Measurements from ENCODE around the gene PIGS.

Gene PIGS

DNA sequence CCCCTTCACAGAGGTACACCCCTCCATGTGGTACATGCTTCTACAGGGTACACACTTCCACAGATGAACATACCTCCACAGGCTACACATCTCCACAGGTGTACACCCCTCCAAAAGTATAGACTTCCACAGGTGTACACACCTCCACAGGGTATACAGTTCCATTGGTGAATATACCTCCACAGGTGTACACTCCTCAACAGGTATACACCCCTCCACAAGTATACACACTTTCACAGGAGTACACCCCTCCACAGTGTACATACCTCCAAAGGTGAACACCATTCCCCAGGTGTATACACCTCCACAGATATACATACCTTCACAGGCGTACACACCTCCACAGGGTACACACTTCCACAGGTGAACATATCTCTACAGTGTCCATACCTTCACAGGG is 55.8 kb downstream of the PIGS start:
- no peaks in the 10 kb centered on the region for H3K9me3 ChIP-seq (replicated peaks; ENCODE audit: low read length)
- H3K4me2 ChIP-seq (ENCODE audit: low read length), result no peak overlapping the region
- peaks cover 45% of the 10 kb centered on the region for H3K27me3 ChIP-seq (ENCODE audit: control insufficient read depth, insufficient read depth, low read length)
- no peaks in the 10 kb centered on the region for H3K4me1 ChIP-seq (ENCODE audit: control insufficient read depth, insufficient read depth, low read length)
- no peak overlapping the region for H3K4me3 ChIP-seq (ENCODE audit: low read length)
- H3K36me3 ChIP-seq (ENCODE audit: insufficient read depth, low read length), result no peaks in the 10 kb centered on the region
- no peak overlapping the region for H3K9ac ChIP-seq (ENCODE audit: low read depth, low read length)

DNA sequence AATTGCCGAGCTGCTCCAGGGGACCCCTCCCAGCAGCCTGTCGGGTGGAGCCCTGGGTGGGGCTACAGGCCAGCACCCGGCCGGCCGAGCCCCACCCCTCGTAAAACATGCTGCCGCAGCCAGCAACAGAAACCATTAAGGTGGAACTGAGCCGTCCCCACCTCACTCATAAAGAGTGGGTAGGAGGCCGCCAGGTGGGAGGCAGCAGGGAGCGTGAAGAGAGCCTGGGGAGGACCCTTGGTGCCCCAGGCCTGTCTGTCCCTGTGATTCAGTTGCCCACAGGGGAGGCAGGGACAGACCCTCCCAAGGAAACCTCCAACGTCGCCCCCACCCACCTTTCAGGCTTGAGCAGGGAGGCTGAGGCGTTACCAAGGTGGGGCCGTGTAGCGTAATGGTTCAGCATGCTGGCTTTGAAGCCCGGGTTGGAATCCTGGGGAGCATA is 56.7 kb downstream of the PIGS start:
- Histone ChIP-seq H3K4me2 (ENCODE audit: low read length) (no peak overlapping the region), H3K4me1 (ENCODE audit: control insufficient read depth, insufficient read depth, low read length) (no peaks in the 10 kb centered on the region), H3K9ac (ENCODE audit: low read depth, low read length) (no peak overlapping the region), H3K9me3 (replicated peaks; ENCODE audit: low read length) (no peaks in the 10 kb centered on the region), H3K36me3 (ENCODE audit: insufficient read depth, low read length) (no peaks in the 10 kb centered on the region), H3K27me3 (ENCODE audit: control insufficient read depth, insufficient read depth, low read length) (peaks cover 49% of the 10 kb centered on the region), H3K4me3 (ENCODE audit: low read length) (no peak overlapping the region)

GRCh38 chr17:28513476-28513875 is 57.8 kb downstream of the PIGS start:
- no peak overlapping the region for H3K4me3 ChIP-seq (ENCODE audit: low read length)
- H3K4me2 ChIP-seq (ENCODE audit: low read length), result no peak overlapping the region
- peaks cover 57% of the 10 kb centered on the region for H3K27me3 ChIP-seq (ENCODE audit: control insufficient read depth, insufficient read depth, low read length)
- no peak overlapping the region for H3K9ac ChIP-seq (ENCODE audit: low read depth, low read length)
- H3K36me3 ChIP-seq (ENCODE audit: insufficient read depth, low read length), result no peaks in the 10 kb centered on the region
- H3K9me3 ChIP-seq (replicated peaks; ENCODE audit: low read length), result no peaks in the 10 kb centered on the region
- no peaks in the 10 kb centered on the region for H3K4me1 ChIP-seq (ENCODE audit: control insufficient read depth, insufficient read depth, low read length)

DNA sequence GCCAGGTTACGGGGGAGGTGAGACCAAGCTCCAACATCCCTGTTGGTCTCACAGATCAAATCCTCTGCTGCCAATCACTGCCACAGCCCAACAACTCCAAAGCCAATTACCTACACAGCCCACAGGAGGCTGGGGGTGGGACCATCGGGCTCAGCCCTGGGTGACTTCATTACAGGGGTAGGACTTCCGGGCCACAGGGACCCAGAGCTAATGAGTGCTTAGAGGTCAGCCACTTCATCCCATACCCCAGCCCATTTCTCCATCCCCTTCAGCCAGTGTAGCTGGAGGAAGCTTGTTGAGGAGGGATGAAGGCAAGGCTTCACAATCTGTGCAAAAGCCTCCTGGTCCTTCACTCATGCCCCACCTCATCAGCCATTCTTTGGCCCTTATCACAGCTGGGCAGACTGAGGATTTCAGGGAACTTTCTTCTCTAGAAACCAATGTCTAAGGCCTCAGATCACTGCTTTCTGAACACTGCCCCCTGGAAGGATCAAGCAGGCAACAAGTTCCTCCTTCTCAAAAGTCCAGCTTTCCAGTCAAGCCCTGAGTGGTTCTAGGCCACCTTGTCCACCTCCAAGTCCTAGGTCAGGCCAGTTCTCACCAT is 59.4 kb downstream of the PIGS start:
- Histone ChIP-seq H3K9ac (ENCODE audit: low read depth, low read length) (no peak overlapping the region), H3K27me3 (ENCODE audit: control insufficient read depth, insufficient read depth, low read length) (peaks cover 71% of the 10 kb centered on the region), H3K4me2 (ENCODE audit: low read length) (no peak overlapping the region), H3K9me3 (replicated peaks; ENCODE audit: low read length) (no peaks in the 10 kb centered on the region), H3K4me3 (ENCODE audit: low read length) (no peak overlapping the region), H3K4me1 (ENCODE audit: control insufficient read depth, insufficient read depth, low read length) (no peaks in the 10 kb centered on the region), H3K36me3 (ENCODE audit: insufficient read depth, low read length) (no peaks in the 10 kb centered on the region)

- no peak overlapping the region for H3K4me2 ChIP-seq (ENCODE audit: low read length)
- H3K9ac ChIP-seq (ENCODE audit: low read depth, low read length), result no peak overlapping the region
- peaks cover 88% of the 10 kb centered on the region for H3K27me3 ChIP-seq (ENCODE audit: control insufficient read depth, insufficient read depth, low read length)
- no peaks in the 10 kb centered on the region for H3K9me3 ChIP-seq (replicated peaks; ENCODE audit: low read length)
- no peaks in the 10 kb centered on the region for H3K36me3 ChIP-seq (ENCODE audit: insufficient read depth, low read length)
- H3K4me3 ChIP-seq (ENCODE audit: low read length), result no peak overlapping the region
- H3K4me1 ChIP-seq (ENCODE audit: control insufficient read depth, insufficient read depth, low read length), result no peaks in the 10 kb centered on the region
These were observed 61.5 kb downstream of the PIGS start for GRCh38 chr17:28509789-28510188.

GRCh38 chr17:28508211-28508724 is 63.1 kb downstream of the PIGS start:
- H3K36me3 ChIP-seq (ENCODE audit: insufficient read depth, low read length), result no peaks in the 10 kb centered on the region
- H3K9ac ChIP-seq (ENCODE audit: low read depth, low read length), result no peak overlapping the region
- no peak overlapping the region for H3K4me3 ChIP-seq (ENCODE audit: low read length)
- H3K4me1 ChIP-seq (ENCODE audit: control insufficient read depth, insufficient read depth, low read length), result no peaks in the 10 kb centered on the region
- no peak overlapping the region for H3K4me2 ChIP-seq (ENCODE audit: low read length)
- H3K27me3 ChIP-seq (ENCODE audit: control insufficient read depth, insufficient read depth, low read length), result peaks cover 86% of the 10 kb centered on the region
- H3K9me3 ChIP-seq (replicated peaks; ENCODE audit: low read length), result no peaks in the 10 kb centered on the region

GRCh38 chr17:28507567-28508203 is 63.6 kb downstream of the PIGS start:
- H3K9me3 ChIP-seq (replicated peaks; ENCODE audit: low read length), result no peaks in the 10 kb centered on the region
- no peak overlapping the region for H3K9ac ChIP-seq (ENCODE audit: low read depth, low read length)
- no peak overlapping the region for H3K4me2 ChIP-seq (ENCODE audit: low read length)
- no peaks in the 10 kb centered on the region for H3K4me1 ChIP-seq (ENCODE audit: control insufficient read depth, insufficient read depth, low read length)
- no peaks in the 10 kb centered on the region for H3K36me3 ChIP-seq (ENCODE audit: insufficient read depth, low read length)
- H3K27me3 ChIP-seq (ENCODE audit: control insufficient read depth, insufficient read depth, low read length), result peaks cover 85% of the 10 kb centered on the region
- no peak overlapping the region for H3K4me3 ChIP-seq (ENCODE audit: low read length)

- Histone ChIP-seq H3K27me3 (ENCODE audit: control insufficient read depth, insufficient read depth, low read length) (peaks cover 79% of the 10 kb centered on the region), H3K4me3 (ENCODE audit: low read length) (no peak overlapping the region)
These were observed 64.4 kb downstream of the PIGS start for GRCh38 chr17:28506763-28507487.

DNA sequence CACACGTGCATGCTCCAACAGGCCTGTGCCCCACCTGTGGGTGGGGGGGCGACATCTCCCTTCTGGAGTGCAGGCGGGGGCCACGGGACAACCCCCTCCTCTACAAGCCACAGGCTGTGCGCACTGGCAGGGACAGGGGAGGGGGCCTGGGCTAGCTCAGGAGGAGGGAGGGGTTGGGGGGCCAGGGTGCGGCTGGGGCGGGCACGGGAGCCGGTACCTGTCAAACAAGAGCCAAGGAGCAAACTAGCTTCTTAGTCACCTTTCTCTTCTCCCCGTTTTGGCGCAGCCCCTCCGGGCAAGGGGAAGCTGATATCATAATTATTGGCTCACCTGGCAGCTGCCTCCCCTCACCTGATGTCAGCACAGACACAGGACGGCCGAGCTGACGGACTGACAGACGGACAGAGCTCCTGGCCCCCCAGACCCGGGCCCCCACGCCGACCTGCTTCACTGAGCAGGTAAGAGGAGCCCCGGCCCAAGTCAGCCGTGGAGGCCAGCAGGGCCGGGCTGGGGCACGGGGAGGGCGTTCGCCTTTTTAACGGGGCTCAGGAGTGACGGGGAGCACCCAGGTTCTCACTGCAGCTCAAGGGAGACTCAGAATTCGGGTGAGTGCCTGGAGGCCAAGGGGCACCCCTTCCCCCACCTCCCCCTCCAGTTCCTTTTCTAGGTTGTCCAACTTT is 65.2 kb downstream of the PIGS start, which contains the start of gene FOXN1:
Gene FOXN1 (plus strand): TSS at position 363 of the 680 bp plus-strand sequence. CDS start 17,622 bp downstream, outside the sequence.
- Histone ChIP-seq H3K36me3 (ENCODE audit: insufficient read depth, low read length) (no peaks in the 10 kb centered on the region), H3K9ac (ENCODE audit: low read depth, low read length) (no peak within 1 kb of the TSS), H3K4me3 (ENCODE audit: low read length) (no peak within 1 kb of the TSS), H3K9me3 (replicated peaks; ENCODE audit: low read length) (no peaks in the 10 kb centered on the region), H3K4me2 (ENCODE audit: low read length) (no peak within 1 kb of the TSS), H3K27me3 (ENCODE audit: control insufficient read depth, insufficient read depth, low read length) (peaks cover 79% of the 10 kb centered on the region), H3K4me1 (ENCODE audit: control insufficient read depth, insufficient read depth, low read length) (no peaks in the 10 kb centered on the region)

More at GRCh38 chr17:28506763-28507487, 64.4 kb downstream of the PIGS start:
- no peaks in the 10 kb centered on the region for H3K36me3 ChIP-seq (ENCODE audit: insufficient read depth, low read length)
- H3K9me3 ChIP-seq (replicated peaks; ENCODE audit: low read length), result no peaks in the 10 kb centered on the region
- H3K4me1 ChIP-seq (ENCODE audit: control insufficient read depth, insufficient read depth, low read length), result no peaks in the 10 kb centered on the region
- no peak overlapping the region for H3K4me2 ChIP-seq (ENCODE audit: low read length)
- no peak overlapping the region for H3K9ac ChIP-seq (ENCODE audit: low read depth, low read length)

GRCh38 chr17:28503420-28503819 is 67.9 kb downstream of the PIGS start:
- Histone ChIP-seq H3K4me2 (ENCODE audit: low read length) (no peak overlapping the region), H3K27me3 (ENCODE audit: control insufficient read depth, insufficient read depth, low read length) (peaks cover 73% of the 10 kb centered on the region), H3K9ac (ENCODE audit: low read depth, low read length) (no peak overlapping the region)

More at GRCh38 chr17:28503420-28503819, 67.9 kb downstream of the PIGS start:
- Histone ChIP-seq H3K36me3 (ENCODE audit: insufficient read depth, low read length) (no peaks in the 10 kb centered on the region), H3K4me1 (ENCODE audit: control insufficient read depth, insufficient read depth, low read length) (no peaks in the 10 kb centered on the region), H3K4me3 (ENCODE audit: low read length) (no peak overlapping the region), H3K9me3 (replicated peaks; ENCODE audit: low read length) (no peaks in the 10 kb centered on the region)

Measured in skeletal muscle satellite cell (primary cell).